TTC549 (cell line): Measurements from ENCODE around the gene SCNN1A.

Experiments
- FAIRE-seq: peaks from 2 replicates; lab custom pipeline; 2012; peaks lifted over from hg19 to GRCh38; lab: Jason Lieb, UNC

Gene SCNN1A

DNA sequence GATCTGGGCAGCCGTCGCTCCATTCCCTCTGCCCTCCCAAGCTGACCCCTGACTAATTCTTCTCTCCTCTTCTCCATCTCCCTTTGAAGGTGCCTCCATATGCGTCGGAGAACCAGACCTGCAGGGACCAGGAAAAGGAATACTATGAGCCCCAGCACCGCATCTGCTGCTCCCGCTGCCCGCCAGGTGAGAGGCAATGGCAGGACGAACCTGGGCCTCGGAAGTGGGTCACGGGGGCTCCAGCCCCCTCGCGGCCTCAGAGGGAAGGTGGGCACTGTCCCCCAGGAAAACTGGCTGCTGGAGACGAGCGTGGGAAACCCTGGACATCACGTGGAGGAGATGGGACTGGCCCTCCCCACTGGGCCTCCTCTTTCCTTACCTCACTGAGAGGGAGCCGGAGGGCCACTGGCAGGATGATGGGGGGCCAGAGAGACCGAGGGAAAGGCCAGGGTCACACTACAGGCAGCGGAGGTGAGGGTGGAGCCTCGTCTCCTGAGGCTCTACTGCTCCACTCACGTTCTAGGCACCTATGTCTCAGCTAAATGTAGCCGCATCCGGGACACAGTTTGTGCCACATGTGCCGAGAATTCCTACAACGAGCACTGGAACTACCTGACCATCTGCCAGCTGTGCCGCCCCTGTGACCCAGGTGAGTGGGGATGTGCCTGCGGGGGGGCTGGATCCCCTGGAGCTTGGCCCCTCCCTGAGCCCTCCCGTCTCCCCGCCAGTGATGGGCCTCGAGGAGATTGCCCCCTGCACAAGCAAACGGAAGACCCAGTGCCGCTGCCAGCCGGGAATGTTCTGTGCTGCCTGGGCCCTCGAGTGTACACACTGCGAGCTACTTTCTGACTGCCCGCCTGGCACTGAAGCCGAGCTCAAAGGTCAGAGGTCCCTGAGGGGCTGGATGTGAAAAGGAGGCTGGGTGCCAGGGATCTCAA is 9.4 kb upstream of the SCNN1A start:
- no peak for FAIRE-seq

- no peak for FAIRE-seq
These were observed 8.5 kb upstream of the SCNN1A start, which contains the start of gene LTBR for GRCh38 chr12:6383572-6384498. TSS of gene LTBR (plus strand) at chr12:6384162. CDS start at chr12:6384359, 197 bp downstream.

DNA sequence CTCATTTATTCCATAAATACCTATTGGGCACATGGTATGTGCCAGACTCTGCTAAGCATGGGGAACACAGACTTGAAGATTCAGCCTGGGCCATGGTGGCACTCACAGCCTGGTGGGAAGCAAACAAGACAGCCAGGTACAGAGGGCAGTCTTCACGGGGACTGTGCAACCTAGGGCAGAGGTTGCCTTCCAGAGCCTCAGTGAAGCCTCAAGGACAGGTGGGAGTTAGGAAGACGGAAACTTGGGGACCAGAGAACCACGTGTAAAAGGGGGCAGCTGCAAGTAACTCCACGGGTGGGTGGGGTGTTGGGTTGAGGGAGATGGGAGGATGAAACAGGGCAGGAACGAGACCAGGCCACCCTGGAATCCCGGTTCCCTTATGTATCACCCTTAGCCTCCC is 7.6 kb upstream of the SCNN1A start:
- no peak for FAIRE-seq

DNA sequence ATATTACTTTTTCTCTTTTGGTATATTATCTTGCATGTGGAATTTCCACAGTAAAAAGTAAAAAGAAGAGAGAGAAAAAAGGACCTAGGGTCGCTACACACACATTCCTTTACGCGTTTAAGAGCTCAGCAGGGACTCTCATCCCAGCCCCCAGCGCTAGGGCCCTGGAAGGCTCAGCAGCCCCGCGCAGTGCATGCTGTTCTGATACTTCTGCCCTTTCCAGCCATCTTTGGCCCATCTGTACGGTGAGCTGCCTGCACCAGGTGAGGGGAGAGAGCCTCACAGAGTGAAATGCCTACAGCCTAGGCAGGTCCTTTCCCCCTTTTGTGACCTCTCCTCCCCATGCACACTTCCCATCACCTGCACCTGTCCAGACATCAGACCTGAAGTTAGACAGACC is 7.0 kb upstream of the SCNN1A start:
- no peak for FAIRE-seq

DNA sequence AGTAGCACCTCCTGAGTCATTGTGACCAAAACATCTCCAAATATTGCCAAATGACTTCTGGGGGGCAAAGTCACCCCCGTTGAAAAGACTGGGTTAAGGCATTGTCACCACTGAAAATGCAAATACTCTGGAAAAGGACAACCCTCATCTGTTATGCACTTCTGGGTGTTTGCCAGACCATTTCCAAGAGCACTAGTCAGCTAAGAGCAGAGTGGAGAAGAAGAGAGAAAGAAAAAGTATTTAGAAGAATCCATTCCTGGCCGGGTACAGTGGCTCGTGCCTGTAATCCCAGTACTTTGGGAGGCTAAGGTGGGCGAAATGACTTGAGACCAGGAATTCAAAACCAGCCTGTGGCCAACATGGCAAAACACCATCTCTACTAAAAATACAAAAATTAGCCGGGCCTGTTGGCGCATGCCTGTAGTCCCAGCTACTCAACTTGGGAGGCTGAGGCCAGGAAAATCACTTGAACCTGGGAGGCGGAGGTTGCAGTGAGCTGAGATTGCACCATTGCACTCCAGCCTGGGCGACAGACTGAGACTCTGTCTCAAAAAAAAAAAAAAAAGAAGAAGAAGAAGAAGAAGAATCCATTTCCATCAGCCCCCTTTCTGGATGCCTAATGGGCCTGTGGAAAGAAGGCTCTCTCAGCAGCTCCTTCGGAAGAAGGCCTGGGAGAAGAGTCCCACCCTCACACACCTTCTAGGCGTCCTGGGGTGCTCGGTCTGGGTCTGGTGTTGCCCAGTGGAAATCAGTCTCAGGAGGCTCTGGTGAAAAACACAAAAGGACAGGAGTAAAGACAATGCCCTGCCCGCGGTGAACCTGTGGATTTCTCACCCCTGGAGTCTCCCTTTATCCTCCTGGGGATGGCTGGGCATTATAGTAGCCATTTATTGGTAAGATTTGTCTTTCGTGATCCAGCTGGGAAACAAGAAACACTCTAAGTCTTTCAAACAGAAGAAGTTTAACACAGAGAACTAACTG is 5.1 kb upstream of the SCNN1A start:
- FAIRE-seq, result no peak

DNA sequence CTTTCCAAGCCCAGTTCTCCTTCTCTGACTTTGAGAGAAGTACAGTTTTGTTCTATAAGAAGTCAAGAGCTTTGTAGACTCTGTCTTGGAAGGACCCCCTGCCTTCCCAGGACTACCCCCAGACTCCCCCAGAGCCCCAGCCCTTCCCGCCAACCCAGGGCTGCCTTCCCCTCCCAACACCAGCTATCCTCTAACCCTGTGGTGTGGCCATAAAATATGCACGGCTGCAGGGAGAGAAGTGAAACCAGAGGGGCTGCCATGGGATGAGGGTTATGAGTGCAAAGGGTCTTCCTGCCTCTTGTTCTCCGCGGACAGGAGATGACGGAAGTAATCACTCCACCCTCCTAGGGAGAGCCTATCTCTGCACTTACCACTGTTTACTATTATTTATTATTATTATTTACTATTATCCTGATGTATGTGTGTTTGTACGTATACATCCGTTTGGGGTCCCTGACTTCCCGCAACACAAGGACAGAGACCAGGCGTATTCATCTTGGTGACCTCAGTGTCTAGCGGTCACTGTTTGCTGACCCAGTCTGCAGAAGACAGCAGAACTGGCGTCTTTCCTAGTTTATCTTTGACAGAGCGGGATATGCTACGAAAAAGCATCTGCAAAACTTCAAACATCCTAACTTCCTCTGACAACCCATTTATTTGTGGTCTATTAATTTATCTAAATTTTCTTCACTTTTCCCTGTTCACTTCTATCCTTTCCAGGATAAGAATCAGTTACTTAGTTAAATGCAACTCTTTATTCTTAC is 3.5 kb upstream of the SCNN1A start:
- no peak for FAIRE-seq

- no peak for FAIRE-seq
These were observed 2.3 kb upstream of the SCNN1A start for GRCh38 chr12:6377667-6377994.

- FAIRE-seq, result no peak
These were observed 1.7 kb upstream of the SCNN1A start for GRCh38 chr12:6376870-6377666.

- no peak for FAIRE-seq
These were observed 911 bp upstream of the SCNN1A start for GRCh38 chr12:6376079-6376869.

- no peak for FAIRE-seq
These were observed 590 bp downstream of the SCNN1A start for GRCh38 chr12:6374786-6375160.

DNA sequence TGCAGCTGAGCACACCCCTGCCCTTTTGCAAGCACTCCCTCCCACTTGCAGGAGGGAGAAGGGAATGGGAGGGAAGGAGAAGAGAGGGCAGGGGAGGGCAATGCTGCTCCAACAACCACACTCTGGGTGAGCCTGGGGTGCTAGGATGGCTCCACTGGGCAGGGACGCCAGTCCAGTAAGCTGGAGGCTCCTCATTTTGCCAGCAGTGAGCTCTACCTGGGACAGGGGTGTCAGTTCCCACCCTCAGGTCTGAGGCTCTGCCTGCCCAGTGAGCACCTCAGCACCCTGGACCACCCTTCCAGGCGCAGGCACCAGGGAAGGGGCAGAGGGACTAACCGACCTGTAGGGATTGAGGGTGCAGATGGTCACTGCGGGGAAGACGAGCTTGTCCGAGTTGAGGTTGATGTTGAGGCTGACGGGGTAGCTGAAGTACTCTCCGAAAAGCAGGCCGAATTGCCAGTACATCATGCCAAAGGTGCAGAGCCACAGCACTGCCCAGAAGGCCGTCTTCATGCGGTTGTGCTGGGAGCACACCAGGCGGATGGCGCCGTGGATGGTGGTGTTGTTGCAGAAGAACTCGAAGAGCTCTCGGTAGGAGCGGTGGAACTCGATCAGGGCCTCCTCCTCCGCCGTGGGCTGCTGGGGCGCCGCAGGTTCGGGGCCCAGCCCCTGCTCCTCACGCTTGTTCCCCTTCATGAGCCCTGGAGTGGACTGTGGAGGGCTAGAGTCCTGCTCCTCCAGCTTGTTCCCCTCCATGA is 1.2 kb downstream of the SCNN1A start:
- no peak for FAIRE-seq

GRCh38 chr12:6373022-6373787 is 2.2 kb downstream of the SCNN1A start:
- FAIRE-seq, result no peak

DNA sequence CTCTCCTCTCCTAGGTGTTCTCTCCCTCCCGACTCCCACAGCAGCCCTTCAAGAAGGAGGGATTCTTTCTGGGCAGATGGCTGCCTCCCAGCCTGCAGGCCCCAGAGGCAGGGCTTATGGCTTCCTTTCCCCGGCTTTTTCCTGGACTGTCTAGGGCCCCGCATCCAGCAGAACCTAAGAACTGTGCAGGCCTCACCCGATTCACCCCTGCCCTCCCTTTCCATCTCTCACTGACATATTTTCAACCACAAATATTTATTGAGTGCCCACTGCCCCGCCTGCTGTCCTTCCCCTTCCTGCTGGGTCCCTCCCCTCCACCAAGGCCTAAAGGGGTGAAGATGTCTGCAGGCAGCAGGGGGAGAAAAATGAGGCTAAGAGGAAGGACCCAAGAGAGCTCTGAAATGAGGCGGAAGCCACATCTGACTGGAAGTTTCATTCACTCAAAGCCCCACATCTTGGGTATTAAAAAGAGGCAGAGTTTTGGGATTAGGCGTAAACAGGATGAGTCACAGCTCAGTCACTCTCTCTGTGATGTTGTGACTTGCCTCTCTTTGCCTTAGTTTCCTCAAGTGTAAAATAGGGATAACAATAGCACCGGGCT is 2.9 kb downstream of the SCNN1A start:
- FAIRE-seq, result no peak

- FAIRE-seq, result no peak
These were observed 4.2 kb downstream of the SCNN1A start for GRCh38 chr12:6370994-6371754.

GRCh38 chr12:6370576-6370935 is 4.8 kb downstream of the SCNN1A start:
- FAIRE-seq, result no peak

DNA sequence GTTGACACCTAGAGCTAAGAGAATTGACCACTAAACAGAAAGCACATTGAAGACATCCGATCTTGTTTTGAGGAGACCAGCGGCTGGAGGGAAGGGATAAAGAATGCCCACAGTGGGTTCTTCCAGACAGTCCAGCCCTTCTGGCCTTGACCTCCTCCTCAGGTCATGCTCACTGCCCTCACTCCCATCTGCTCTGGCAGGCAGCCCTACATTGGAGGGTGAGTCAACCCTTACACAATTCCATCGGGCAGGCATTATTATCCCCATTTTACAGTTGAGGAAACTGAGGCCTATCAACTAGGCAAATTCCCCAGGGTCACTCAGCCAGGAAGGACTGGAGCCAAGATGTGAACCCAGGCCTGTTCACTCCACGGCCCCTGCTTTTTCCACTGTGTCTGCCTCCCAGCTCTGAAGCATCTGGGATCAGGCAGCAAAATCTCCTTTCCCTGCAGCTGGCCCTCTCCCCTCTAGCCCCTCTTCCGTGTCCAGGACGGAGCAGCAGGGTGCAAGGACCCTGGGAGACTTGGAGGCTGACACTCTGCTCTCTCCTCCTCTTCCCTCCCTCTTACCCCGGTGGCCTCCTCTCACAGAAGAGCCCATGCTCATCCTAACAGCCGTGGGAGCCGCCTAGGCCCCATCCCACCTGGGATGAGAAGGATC is 5.3 kb downstream of the SCNN1A start:
- no peak for FAIRE-seq
